Stimulated activated naive B cell treated with anti-CD40 and anti-IgM and Interleukin-4, amounts not matched to agents 10 μg/mL and 1 μg/mL and 100 μg/mL, for 72 hours (primary cell): ENCODE results near the gene MTX1.
"Not testable (repeated sequence)": the region's sequence is repeated elsewhere in the genome, so short reads cannot be mapped to it uniquely, and the experiment has no call there.

Experiments used
- ATAC-seq, 2 donors: fragments of 150-1000 bp; cut with Tn5 transposase; replicated peaks; 2 replicates each; pipeline ENCODE4 v1.10.0; 2021; ENCODE audit warnings: moderate library complexity in 1 of 2
- DNase-seq: peaks from one replicate; pipeline ENCODE4 v3.0.0; 2021
- H3K27ac Mint-ChIP-seq: one replicate; pipeline ENCODE4 v1.8.0; 2022; ENCODE audit warnings: mild to moderate bottlenecking, mixed read lengths
- H3K27me3 Mint-ChIP-seq, 2 donors: one replicate each; pipeline ENCODE4 v1.8.0; 2022; ENCODE audit warnings: mixed read lengths in 2 of 2
- H3K36me3 Mint-ChIP-seq, 2 donors: one replicate each; pipeline ENCODE4 v1.8.0; 2022; ENCODE audit warnings: mixed read lengths in 2 of 2, mild to moderate bottlenecking in 1 of 2
- H3K4me1 Mint-ChIP-seq, 2 donors: one replicate each; pipeline ENCODE4 v1.8.0; 2022; ENCODE audit warnings: mixed read lengths in 2 of 2, mild to moderate bottlenecking in 1 of 2
- H3K4me3 Mint-ChIP-seq, 2 donors: one replicate each; pipeline ENCODE4 v1.8.0; 2022; ENCODE audit warnings: mild to moderate bottlenecking in 2 of 2, mixed read lengths in 2 of 2, moderate library complexity in 1 of 2
- H3K9me3 Mint-ChIP-seq, 2 donors: one replicate each; pipeline ENCODE4 v1.8.0; 2022; ENCODE audit warnings: mixed read lengths in 2 of 2, mild to moderate bottlenecking in 1 of 2

Gene MTX1

DNA sequence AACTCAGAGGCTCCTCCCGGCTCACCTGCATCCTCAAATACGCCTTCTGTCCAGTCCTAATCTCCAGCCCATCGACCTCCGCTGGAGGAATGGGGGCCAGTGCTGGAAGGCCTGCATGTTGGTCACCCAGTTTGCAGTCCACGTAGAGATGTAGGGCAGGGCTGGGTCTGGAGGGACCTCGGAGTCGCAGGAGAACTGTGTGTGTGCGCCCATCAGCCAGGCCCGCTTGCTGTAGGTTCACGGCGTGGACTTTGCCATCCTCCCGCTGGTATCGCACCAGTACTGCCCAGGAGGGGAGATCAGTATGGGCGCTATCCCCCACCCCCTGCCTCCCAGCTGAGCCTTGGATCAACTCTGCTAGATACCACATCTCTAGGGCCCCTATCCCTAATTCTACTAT lies 3.5 kb upstream of the MTX1 start:
- no peaks in the 10 kb centered on the region for H3K27me3 Mint-ChIP-seq
- DNase-seq = no peak
- H3K9me3 Mint-ChIP-seq = no peaks in the 10 kb centered on the region
- H3K4me3 Mint-ChIP-seq = no peak overlapping the region
- H3K4me1 Mint-ChIP-seq = peaks cover 16 to 26% of the 10 kb centered on the region in 2 donors
- H3K27ac Mint-ChIP-seq = no peak overlapping the region
- H3K36me3 Mint-ChIP-seq = peaks cover 0 to 6% of the 10 kb centered on the region in 2 donors
- no peak for ATAC-seq

DNA sequence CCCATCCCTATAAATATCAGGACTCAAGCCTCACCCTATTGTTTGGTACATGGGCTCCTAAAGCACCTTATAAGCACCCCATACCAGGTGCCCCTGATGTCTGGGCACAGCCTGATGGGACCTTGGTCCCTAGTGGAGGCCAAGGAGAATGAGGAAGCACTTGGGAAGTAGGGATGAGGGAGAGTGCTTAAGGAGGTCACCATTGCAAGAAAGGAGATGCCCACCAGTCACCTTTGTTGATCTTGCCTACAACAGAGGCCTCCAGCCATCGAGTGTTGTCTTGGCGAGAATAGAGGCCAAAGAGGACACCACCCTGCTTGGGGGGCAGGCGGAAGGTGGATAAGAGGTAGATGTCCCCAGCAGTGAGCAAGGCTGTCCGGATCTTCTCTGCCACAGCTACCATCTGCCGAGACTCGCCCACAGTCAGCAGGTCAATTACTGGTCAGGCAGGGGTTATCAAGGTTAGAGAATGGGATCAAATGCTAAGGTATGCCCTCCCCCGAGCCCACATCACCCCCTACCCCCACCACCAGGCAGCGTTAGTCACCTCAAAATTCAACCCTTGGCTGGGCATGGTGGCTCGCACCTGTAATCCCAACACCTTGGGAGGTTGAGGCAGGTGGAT lies 2.4 kb upstream of the MTX1 start:
- H3K36me3 Mint-ChIP-seq = peaks cover 5 to 6% of the 10 kb centered on the region in 2 donors
- peaks cover 21 to 31% of the 10 kb centered on the region in 2 donors for H3K4me1 Mint-ChIP-seq
- no peak overlapping the region for H3K27ac Mint-ChIP-seq
- no peaks in the 10 kb centered on the region for H3K27me3 Mint-ChIP-seq
- DNase-seq = no peak
- H3K9me3 Mint-ChIP-seq = no peaks in the 10 kb centered on the region
- H3K4me3 Mint-ChIP-seq = no peak overlapping the region
- no peak for ATAC-seq

DNA sequence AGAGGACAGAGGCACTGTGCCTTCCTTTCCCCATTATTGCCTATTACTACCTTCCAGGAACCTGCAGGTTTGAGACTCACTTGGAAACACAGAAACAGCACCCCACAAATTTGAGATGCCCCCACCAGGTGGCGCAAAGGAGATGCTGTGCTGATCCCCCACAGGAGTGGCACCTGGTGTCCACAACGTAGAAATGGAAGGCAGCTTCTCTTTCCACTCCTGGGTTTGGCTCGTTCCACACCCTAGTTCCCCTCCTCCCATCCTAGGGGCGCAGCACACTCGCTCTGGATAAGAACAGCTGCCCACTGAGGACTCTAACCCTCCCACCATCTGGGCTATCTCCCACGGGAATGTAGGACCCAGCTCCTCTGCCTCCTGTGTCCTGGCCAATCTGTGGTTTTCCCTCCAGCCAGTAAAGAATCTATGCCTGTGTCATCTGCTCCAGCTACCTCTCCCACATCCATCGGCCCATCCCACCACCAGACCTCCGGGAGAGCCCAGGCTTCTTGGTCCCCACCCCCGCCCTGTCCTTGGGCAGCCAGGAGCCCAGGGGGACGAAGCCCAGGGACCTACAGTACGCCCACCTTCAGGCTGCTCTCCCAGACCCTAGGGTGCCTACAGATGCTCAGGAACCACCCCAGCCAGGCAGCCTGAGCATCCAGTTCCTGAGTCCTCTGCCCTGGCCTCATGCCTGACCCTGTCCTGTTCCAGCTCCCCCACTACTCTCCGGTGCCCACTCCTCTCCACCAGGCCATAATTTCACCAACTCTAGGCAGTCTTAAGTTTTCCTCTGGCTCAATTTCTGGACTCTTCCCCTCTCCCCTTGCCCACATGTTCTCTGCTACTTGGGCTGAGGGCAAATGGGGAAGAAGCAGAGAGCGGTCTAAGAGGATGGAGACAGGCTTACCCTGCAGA lies 1.3 kb upstream of the MTX1 start:
- ATAC-seq = peak; percentile 53 to 59
- H3K36me3 Mint-ChIP-seq = peaks cover 6 to 9% of the 10 kb centered on the region in 2 donors
- no peaks in the 10 kb centered on the region for H3K27me3 Mint-ChIP-seq
- peak overlapping the region; percentile 40 to 55 for H3K4me3 Mint-ChIP-seq
- peaks cover 21 to 31% of the 10 kb centered on the region in 2 donors for H3K4me1 Mint-ChIP-seq
- H3K9me3 Mint-ChIP-seq = no peaks in the 10 kb centered on the region
- peak; percentile 80 for DNase-seq
- peak overlapping the region; percentile 16 for H3K27ac Mint-ChIP-seq

DNA sequence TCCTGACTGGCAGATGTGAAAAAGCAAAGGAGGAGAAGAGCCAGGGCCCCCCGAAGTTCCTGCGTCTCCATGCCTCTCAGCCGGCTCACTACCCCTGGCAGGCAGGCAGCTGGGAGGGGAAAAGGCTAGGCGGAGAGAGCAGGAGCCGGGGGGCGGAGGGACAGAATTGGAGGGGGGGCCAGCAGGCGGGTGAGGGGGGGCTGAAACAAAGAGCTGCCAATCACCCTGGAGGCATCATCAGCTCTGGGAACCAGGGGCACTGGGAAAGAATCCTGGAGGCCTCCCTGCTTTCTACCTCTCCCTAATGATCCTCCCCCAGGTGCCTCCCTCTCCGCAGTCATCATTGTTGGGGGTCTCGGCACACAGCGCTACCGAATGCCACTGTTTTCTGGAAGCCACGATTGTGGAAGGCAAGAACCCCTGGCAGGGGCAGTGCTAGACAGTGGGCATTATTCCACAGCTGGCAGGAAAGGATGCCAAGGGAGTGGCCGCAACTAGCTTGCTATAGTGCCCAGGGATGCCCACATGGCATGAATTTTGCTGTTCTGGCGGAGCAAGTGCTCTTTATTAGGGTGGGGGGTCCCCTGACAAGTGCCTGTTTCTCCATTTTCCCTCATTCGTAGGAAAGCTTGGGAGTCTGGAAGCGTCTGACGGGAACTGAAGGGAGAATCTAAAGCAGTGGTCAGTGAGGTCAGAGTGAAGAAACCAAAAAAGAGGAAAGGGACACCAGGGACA lies 522 bp upstream of the MTX1 start, which contains the start of gene THBS3:
THBS3 (minus strand) TSS at position 92 of the 735 bp plus-strand sequence; CDS start at position 71, 21 bp downstream.
- Mint-ChIP-seq H3K27ac (peak within 1 kb of the TSS; percentile 97), H3K4me3 (peak within 1 kb of the TSS; percentile 94 to 99), H3K4me1 (peaks cover 21 to 31% of the 10 kb centered on the region in 2 donors), H3K9me3 (no peaks in the 10 kb centered on the region), H3K27me3 (no peaks in the 10 kb centered on the region), H3K36me3 (peaks cover 2 to 9% of the 10 kb centered on the region in 2 donors)
- no peak for ATAC-seq
- no peak for DNase-seq

DNA sequence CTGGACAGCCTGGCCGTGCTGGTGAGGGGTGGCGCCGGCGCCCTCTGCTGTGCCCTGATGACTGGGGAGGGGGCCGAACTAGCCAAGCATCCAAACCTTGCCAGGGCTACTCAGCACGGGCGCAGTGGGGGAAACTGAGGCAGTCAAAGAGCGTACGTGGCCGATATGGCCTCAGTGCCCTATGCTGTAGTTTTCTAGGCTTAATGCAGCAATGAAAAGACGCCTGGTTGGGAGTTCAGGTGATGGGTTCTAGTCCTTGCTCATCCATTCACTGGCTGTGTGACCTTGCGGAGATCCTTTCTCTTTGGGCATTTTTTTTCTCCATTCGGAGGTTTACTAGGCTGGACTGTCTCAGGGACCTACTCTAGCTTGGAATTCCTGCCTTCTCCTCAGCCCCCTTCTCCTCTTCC lies 822 bp downstream of the MTX1 start:
- Mint-ChIP-seq H3K4me3 (peak overlapping the region; percentile 94 to 99), H3K36me3 (peaks cover 2 to 9% of the 10 kb centered on the region in 2 donors), H3K27ac (peak overlapping the region; percentile 97), H3K9me3 (no peaks in the 10 kb centered on the region), H3K27me3 (no peaks in the 10 kb centered on the region), H3K4me1 (peaks cover 21 to 31% of the 10 kb centered on the region in 2 donors)
- ATAC-seq (no peak), DNase-seq (no peak)

DNA sequence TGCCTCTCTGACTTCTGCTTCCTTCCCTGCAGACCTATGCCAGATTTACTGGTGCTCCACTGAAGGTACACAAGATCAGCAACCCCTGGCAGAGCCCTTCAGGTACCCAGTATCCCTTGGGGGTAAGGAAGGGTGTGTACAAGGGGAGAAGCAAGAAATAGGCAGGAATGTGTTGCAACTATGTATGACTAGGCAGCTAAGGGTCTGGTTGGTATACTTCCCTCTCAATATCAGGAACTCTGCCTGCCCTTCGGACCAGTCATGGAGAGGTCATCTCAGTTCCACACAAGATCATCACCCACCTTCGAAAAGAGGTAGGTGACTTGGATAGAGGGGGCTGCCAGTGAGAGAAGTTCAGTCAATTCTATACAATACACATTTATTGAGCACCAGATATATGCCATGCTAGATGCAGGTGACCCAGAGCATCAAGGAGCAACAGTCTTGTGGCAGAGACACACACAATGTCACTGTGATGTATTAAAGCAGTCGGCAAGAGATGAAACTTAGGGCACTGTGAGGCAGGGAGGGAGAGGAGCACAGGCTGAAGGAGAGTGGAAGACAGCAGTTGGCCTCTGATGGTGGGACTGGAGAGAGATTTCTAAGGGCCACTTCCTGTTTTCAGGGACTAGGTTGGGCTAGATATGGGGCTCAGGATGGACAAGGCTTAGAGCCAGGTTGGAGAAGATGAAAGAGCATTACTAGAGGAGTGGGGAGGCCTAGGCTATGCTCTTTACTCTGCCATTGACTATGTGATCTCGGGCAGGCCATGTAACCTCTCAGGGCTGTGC lies 2.0 kb downstream of the MTX1 start:
- no peak for DNase-seq
- Mint-ChIP-seq H3K27me3 (no peaks in the 10 kb centered on the region), H3K27ac (no peak overlapping the region), H3K36me3 (peaks cover 5 to 14% of the 10 kb centered on the region in 2 donors), H3K4me1 (peaks cover 21 to 31% of the 10 kb centered on the region in 2 donors), H3K9me3 (no peaks in the 10 kb centered on the region), H3K4me3 (no peak overlapping the region)
- no peak for ATAC-seq

DNA sequence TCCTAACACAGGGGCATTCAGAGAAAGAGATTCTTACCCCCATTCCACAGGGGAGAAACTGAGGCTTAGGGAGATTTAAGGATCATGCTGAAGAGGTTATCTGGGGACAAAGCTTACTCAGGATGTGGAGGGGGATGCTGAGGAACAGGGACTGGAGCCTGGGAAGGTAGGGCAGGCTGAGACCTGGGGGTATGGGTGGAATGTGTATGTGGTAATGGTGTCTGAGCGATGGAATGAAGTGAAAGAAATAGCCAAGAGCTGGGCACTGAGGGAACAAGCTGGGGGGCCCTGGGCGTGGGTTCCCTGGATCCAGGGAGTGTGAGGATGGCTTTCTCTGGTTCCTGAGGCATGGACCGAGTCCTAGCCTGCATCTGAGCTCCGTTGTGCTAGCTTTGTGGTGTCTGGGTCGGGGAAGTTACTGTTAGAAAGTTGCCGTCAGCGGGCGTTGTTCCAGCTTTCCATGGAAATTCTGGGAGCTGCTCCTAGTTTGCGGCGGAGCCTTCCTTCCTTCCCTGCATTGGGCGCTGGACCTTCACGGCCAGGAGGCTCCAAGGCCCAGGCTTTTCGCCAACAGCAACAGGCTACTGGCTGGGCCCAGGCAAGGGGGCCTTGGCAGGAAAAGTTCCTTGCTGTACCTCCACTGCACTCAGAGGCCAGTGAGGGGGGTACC lies 3.0 kb downstream of the MTX1 start:
- Mint-ChIP-seq H3K36me3 (peaks cover 7 to 20% of the 10 kb centered on the region in 2 donors), H3K4me1 (peaks cover 21 to 31% of the 10 kb centered on the region in 2 donors)
- not testable (repeated sequence) for DNase-seq, H3K9me3 Mint-ChIP-seq, H3K27me3 Mint-ChIP-seq, ATAC-seq, H3K27ac Mint-ChIP-seq, H3K4me3 Mint-ChIP-seq

DNA sequence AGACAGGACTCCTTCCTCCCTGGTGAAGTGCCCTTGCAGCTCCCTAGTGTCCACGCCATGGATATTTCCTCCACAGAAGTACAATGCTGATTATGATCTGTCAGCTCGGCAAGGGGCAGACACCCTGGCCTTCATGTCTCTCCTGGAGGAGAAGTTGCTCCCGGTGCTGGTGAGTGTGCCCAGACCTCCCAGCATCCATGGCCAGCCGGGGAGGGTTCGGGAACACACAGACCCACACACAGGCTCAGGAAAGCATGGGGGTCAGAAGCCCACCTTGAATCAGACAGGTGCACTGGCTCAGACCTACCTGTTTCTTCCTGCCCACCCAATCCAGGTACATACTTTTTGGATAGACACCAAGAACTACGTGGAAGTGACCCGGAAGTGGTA lies 3.6 kb downstream of the MTX1 start:
- not testable (repeated sequence) for H3K27ac Mint-ChIP-seq, H3K27me3 Mint-ChIP-seq
- H3K4me1 Mint-ChIP-seq = peaks cover 17 to 28% of the 10 kb centered on the region in 2 donors

DNA sequence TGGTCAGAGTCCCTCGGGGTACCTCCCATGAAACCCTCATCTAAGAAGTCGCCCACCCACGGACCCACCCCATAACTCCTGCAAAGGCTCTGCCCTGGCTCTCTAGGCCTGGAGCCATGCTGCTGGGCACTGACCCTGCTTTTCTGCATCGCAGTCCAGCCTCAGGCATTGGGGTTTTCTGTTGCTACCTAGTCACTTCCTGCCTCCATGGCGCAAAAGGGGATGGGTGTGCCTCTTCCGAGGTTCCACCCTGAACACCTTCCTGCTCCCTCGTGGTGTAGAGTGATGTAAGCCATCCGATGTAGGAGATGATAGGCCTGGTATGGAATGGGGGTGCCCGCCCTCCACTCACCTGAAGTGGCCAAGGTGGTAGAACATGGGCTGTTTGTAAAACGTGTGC lies 6.2 kb downstream of the MTX1 start:
- not testable (repeated sequence) for DNase-seq, H3K4me3 Mint-ChIP-seq, H3K27me3 Mint-ChIP-seq, H3K9me3 Mint-ChIP-seq, H3K27ac Mint-ChIP-seq, ATAC-seq
- peaks cover 5 to 21% of the 10 kb centered on the region in 2 donors for H3K36me3 Mint-ChIP-seq
- H3K4me1 Mint-ChIP-seq = peaks cover 8 to 15% of the 10 kb centered on the region in 2 donors

More for the DNA sequence above, 3.6 kb downstream of the MTX1 start:
- H3K9me3 Mint-ChIP-seq, ATAC-seq, DNase-seq, H3K4me3 Mint-ChIP-seq: not testable (repeated sequence)
- peaks cover 7 to 21% of the 10 kb centered on the region in 2 donors for H3K36me3 Mint-ChIP-seq

DNA sequence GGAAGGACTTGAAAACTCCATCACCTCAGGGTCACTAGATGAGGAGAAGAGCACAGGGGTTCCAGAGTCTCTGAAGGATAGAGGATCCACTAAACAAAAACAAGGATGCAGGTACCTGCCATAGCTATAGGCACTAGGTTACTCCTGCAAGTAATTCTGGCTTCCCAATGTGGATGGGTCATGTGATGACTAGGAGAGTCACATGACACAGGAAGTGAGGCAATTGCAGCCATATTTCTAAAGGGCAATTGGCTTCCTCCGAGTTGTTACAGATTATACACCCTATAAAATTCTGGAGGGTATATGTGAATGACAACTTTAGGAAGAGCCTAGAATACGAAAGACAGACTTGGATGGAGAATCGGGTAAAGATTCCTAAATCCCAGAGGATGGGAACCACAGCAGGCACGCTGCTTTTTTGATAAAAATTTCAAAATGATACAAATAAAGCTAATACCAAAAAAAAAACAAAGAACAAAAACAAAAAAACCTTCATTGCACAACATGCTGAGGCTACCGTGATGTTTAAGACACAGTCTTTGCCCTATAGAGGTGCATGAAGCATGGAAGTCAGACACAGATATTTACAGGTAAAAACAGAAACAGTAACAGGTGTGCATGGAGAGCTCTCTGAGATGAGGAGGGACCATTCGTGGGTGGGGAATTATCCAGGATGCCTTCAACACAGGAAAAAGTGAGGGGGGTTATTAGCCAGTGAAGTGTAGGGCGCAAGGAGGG lies 10.5 kb downstream of the MTX1 start:
- DNase-seq (no peak), ATAC-seq (no peak)
- H3K4me3 Mint-ChIP-seq = no peak overlapping the region
- no peaks in the 10 kb centered on the region for H3K27me3 Mint-ChIP-seq
- peaks cover 10 to 21% of the 10 kb centered on the region in 2 donors for H3K4me1 Mint-ChIP-seq
- H3K36me3 Mint-ChIP-seq = peaks cover 5 to 12% of the 10 kb centered on the region in 2 donors
- H3K27ac Mint-ChIP-seq = peak overlapping the region; percentile 51
- no peaks in the 10 kb centered on the region for H3K9me3 Mint-ChIP-seq

DNA sequence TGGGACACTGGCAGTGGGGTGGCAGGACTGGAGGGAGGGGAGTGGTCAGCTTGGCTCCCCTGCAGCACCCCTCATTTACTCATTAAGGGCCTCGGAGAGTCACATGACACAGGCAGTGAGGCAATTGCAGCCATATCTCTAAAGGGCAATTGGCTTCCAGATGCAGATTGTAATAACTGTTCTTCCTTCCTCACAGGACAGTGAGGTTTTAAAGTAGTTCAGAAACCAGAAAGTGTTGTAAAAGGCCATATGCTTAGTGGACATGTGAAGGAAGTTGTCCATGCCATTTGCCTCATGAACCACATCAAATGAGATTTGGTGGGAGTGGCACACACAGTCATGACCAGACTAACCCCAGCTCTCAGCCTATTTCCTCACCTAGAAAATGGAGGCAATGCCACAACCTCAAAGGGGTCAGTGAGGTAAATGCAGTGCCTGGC lies 11.1 kb downstream of the MTX1 start:
- DNase-seq = no peak
- no peak overlapping the region for H3K4me3 Mint-ChIP-seq
- no peaks in the 10 kb centered on the region for H3K9me3 Mint-ChIP-seq
- peak overlapping the region; percentile 51 for H3K27ac Mint-ChIP-seq
- peaks cover 5 to 12% of the 10 kb centered on the region in 2 donors for H3K36me3 Mint-ChIP-seq
- peaks cover 15 to 27% of the 10 kb centered on the region in 2 donors for H3K4me1 Mint-ChIP-seq
- ATAC-seq = peak; percentile 18 to 29
- H3K27me3 Mint-ChIP-seq = no peaks in the 10 kb centered on the region

DNA sequence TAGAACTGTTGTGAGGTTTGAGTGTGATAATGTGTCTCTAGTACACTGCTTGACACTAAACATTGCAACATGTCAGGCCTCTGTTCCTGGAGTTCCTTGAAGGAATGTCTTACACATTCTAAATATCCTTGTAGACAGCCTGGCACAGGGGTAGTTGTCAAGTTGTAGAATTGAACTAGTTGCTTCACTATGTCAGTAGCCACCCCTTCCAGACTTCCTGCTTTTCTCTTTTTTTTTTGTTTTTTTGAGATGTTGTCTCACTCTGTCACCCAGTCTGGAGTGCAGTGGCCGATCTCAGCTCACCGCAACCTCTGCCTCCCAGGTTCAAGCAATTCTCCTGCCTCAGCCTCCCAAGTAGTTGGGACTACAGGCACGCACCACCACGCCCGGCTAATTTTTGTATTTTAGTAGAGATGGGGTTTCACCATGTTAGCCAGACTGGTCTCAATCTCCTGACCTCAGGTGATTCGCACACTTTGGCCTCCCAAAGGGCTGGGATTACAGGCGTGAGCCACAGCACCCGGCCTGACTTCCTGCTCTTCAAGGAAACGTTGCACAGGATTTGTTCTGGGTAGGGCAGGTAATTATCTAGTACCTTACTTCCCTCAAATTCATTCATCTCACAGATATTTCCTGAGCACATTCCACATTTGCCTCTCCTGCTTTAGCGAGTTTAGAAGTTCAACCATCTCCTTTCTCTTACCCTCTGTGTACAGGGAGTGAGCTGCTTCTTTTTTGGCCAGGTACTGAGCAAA lies 11.9 kb downstream of the MTX1 start:
- H3K27me3 Mint-ChIP-seq, ATAC-seq, DNase-seq, H3K4me3 Mint-ChIP-seq, H3K9me3 Mint-ChIP-seq, H3K36me3 Mint-ChIP-seq, H3K27ac Mint-ChIP-seq: not testable (repeated sequence)
- peaks cover 19 to 34% of the 10 kb centered on the region in 2 donors for H3K4me1 Mint-ChIP-seq
